GM18907 (cell line): ENCODE measurements around the gene TMEM63A.
A peak's percentile ranks its signal among the peaks of the same experiment; 100 is the strongest.
"Not testable (repeated sequence)": the region's sequence is repeated elsewhere in the genome, so short reads cannot be mapped to it uniquely, and the experiment has no call there.

ENCODE experiments used
- ATAC-seq: cut with Tn5 transposase; IDR thresholded peaks from one replicate; pipeline ENCODE4 v1.9.1; 2021; ENCODE audit warnings: mild to moderate bottlenecking, moderate library complexity; ENCODE audit not compliant: unreplicated experiment

TMEM63A gene

GRCh38 chr1:225881959-225882693 is at the start of gene TMEM63A:
Gene TMEM63A (minus strand): TSS chr1:225882380. CDS start chr1:225877580, 4,800 bp downstream.
- peak; percentile 72 for ATAC-seq

- ATAC-seq, result no peak
Observed at GRCh38 chr1:225931270-225932136, 49.3 kb upstream of the TMEM63A start.

- no peak for ATAC-seq
Observed at GRCh38 chr1:225930566-225930965, 48.4 kb upstream of the TMEM63A start.

GRCh38 chr1:225929462-225929861 is 47.3 kb upstream of the TMEM63A start:
- ATAC-seq, result not testable (repeated sequence)

GRCh38 chr1:225928186-225929175 is 46.3 kb upstream of the TMEM63A start:
- ATAC-seq, result no peak

- no peak for ATAC-seq
Observed at GRCh38 chr1:225926551-225927113, 44.5 kb upstream of the TMEM63A start.

GRCh38 chr1:225923692-225924555 is 41.7 kb upstream of the TMEM63A start, which contains the start of gene PYCR2:
Gene PYCR2 (minus strand): TSS chr1:225924250. CDS start chr1:225924110, 140 bp downstream.
- peak; percentile 98 for ATAC-seq

GRCh38 chr1:225923381-225923691 is 41.2 kb upstream of the TMEM63A start:
- ATAC-seq, result no peak

GRCh38 chr1:225921734-225922709 is 39.8 kb upstream of the TMEM63A start:
- ATAC-seq, result no peak

- ATAC-seq, result no peak
Observed at GRCh38 chr1:225919906-225920305, 37.7 kb upstream of the TMEM63A start.

GRCh38 chr1:225918280-225918679 is 36.1 kb upstream of the TMEM63A start:
- no peak for ATAC-seq

GRCh38 chr1:225917536-225917935 is 35.4 kb upstream of the TMEM63A start:
- no peak for ATAC-seq

- ATAC-seq, result no peak
Observed at GRCh38 chr1:225917101-225917500, 34.9 kb upstream of the TMEM63A start.

- no peak for ATAC-seq
Observed at GRCh38 chr1:225915538-225915991, 33.4 kb upstream of the TMEM63A start.

- no peak for ATAC-seq
Observed at GRCh38 chr1:225914947-225915346, 32.8 kb upstream of the TMEM63A start.

- no peak for ATAC-seq
Observed at GRCh38 chr1:225914391-225914790, 32.2 kb upstream of the TMEM63A start.

- ATAC-seq, result peak; percentile 75
Observed at GRCh38 chr1:225911191-225912130, 29.3 kb upstream of the TMEM63A start.
